NOMO-1 treated with DMSO at 0.1 percent for 48 hours (cell line): ENCODE results near the gene TEX11.
"Not testable (repeated sequence)": the region's sequence is repeated elsewhere in the genome, so short reads cannot be mapped to it uniquely, and the experiment has no call there.

Experiments used
- DNase-seq: peaks from one replicate; lab custom pipeline; 2025; ENCODE audit not compliant: unreplicated experiment; lab: John Stamatoyannopoulos, UW

The TEX11 gene

GRCh38 chrX:70762285-70762684, 146.2 kb downstream of the TEX11 start:
- no peak for DNase-seq

- DNase-seq = no peak
These were observed 152.7 kb downstream of the TEX11 start for GRCh38 chrX:70755850-70756249.

GRCh38 chrX:70754169-70754848, 154.2 kb downstream of the TEX11 start:
- DNase-seq = no peak

- not testable (repeated sequence) for DNase-seq
These were observed 174.7 kb downstream of the TEX11 start for GRCh38 chrX:70733774-70734173.

- DNase-seq = not testable (repeated sequence)
These were observed 180.6 kb downstream of the TEX11 start for GRCh38 chrX:70727961-70728360.

GRCh38 chrX:70720721-70721120, 187.8 kb downstream of the TEX11 start:
- DNase-seq = no peak

GRCh38 chrX:70711336-70711735, 197.2 kb downstream of the TEX11 start:
- DNase-seq = not testable (repeated sequence)

GRCh38 chrX:70694339-70695122, 214.0 kb downstream of the TEX11 start:
- DNase-seq = no peak

GRCh38 chrX:70679455-70679854, 229.1 kb downstream of the TEX11 start:
- not testable (repeated sequence) for DNase-seq

GRCh38 chrX:70675284-70675683, 233.2 kb downstream of the TEX11 start:
- DNase-seq = no peak

GRCh38 chrX:70672326-70672725, 236.2 kb downstream of the TEX11 start:
- no peak for DNase-seq

- no peak for DNase-seq
These were observed 239.4 kb downstream of the TEX11 start for GRCh38 chrX:70669120-70669519.

- peak; percentile 18 for DNase-seq
These were observed 243.8 kb downstream of the TEX11 start for GRCh38 chrX:70664726-70665125.

- DNase-seq = not testable (repeated sequence)
These were observed 247.4 kb downstream of the TEX11 start for GRCh38 chrX:70661124-70661523.

- not testable (repeated sequence) for DNase-seq
These were observed 251.0 kb downstream of the TEX11 start for GRCh38 chrX:70657546-70657945.

- no peak for DNase-seq
These were observed 252.2 kb downstream of the TEX11 start for GRCh38 chrX:70656304-70656703.

GRCh38 chrX:70647910-70648309, 260.6 kb downstream of the TEX11 start:
- not testable (repeated sequence) for DNase-seq

GRCh38 chrX:70636218-70636617, 272.3 kb downstream of the TEX11 start:
- no peak for DNase-seq

GRCh38 chrX:70635669-70636068, 272.8 kb downstream of the TEX11 start:
- no peak for DNase-seq

GRCh38 chrX:70635227-70635626, 273.3 kb downstream of the TEX11 start:
- no peak for DNase-seq

GRCh38 chrX:70621743-70622142, 286.8 kb downstream of the TEX11 start:
- no peak for DNase-seq

GRCh38 chrX:70618467-70618866, 290.0 kb downstream of the TEX11 start:
- no peak for DNase-seq
